ENCODE data around the gene PXMP4.

- TF ChIP-seq, protein P1, sequence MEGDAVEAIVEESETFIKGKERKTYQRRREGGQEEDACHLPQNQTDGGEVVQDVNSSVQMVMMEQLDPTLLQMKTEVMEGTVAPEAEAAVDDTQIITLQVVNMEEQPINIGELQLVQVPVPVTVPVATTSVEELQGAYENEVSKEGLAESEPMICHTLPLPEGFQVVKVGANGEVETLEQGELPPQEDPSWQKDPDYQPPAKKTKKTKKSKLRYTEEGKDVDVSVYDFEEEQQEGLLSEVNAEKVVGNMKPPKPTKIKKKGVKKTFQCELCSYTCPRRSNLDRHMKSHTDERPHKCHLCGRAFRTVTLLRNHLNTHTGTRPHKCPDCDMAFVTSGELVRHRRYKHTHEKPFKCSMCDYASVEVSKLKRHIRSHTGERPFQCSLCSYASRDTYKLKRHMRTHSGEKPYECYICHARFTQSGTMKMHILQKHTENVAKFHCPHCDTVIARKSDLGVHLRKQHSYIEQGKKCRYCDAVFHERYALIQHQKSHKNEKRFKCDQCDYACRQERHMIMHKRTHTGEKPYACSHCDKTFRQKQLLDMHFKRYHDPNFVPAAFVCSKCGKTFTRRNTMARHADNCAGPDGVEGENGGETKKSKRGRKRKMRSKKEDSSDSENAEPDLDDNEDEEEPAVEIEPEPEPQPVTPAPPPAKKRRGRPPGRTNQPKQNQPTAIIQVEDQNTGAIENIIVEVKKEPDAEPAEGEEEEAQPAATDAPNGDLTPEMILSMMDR (conservative IDR thresholded peaks at IDR 0.05): no peak
- no peak for TF ChIP-seq EZH2 (IDR thresholded peaks at IDR 0.05; ENCODE audit: low read depth)
These were observed 3.6 kb downstream of the PXMP4 start for GRCh38 chr20:33716498-33716897.

Measured in PC-9 (cell line).